Fibroblast of lung (primary cell): Measurements from ENCODE around the gene SLC38A10. TPM values are rescaled to one million over a fixed set of nuclear protein-coding genes. Genes with fewer than 3 reads are reported as not detected.

Experiments
- DNase-seq, 2 donors: peaks; one replicate each; pipeline versions ENCODE4 v3.0.0 to v3.0.0-alpha.2; 2010; ENCODE audit warnings: low read depth in 2 of 2
- H2AFZ ChIP-seq: 2 replicates; pipeline ENCODE4 v1.5.1; 2012; ENCODE audit warnings: low read length, control low read depth, inconsistent platforms
- H3K27ac ChIP-seq: 2 replicates; pipeline ENCODE4 v1.5.1; 2011; ENCODE audit warnings: low read length, control low read depth; ENCODE audit not compliant: insufficient read depth
- H3K27me3 ChIP-seq: 2 replicates; pipeline ENCODE4 v1.5.1; 2011; ENCODE audit warnings: mild to moderate bottlenecking, low read length; ENCODE audit not compliant: control insufficient read depth, insufficient read depth
- H3K36me3 ChIP-seq: 2 replicates; pipeline ENCODE4 v1.5.1; 2011; ENCODE audit warnings: low read length; ENCODE audit not compliant: control insufficient read depth, insufficient read depth
- H3K4me1 ChIP-seq: 2 replicates; pipeline ENCODE4 v1.5.1; 2011; ENCODE audit warnings: low read length; ENCODE audit not compliant: control insufficient read depth, insufficient read depth; ENCODE audit errors: extremely low read depth
- H3K4me2 ChIP-seq: 2 replicates; pipeline ENCODE4 v1.5.1; 2011; ENCODE audit warnings: low read length, control low read depth; ENCODE audit not compliant: insufficient read depth; ENCODE audit errors: extremely low read depth
- H3K4me3 ChIP-seq, 4 experiments: fragments of 200-600 bp in 1 of 4; sonication (generic) in 1 of 4; replicated peaks in 1 of 4; 2 replicates each; pipeline ENCODE4 v1.5.1; 2011 to 2016; ENCODE audit warnings: low read length in 4 of 4, low read depth in 3 of 4, mild to moderate bottlenecking in 3 of 4, control low read depth in 2 of 4, inconsistent platforms in 1 of 4, mixed read lengths in 1 of 4; ENCODE audit not compliant: insufficient read depth in 1 of 4; ENCODE audit errors: control extremely low read depth in 1 of 4
- H3K79me2 ChIP-seq: 2 replicates; pipeline ENCODE4 v1.5.1; 2012; ENCODE audit warnings: mild to moderate bottlenecking, low read length, inconsistent platforms; ENCODE audit not compliant: control insufficient read depth, insufficient read depth
- H3K9ac ChIP-seq: 2 replicates; pipeline ENCODE4 v1.5.1; 2011; ENCODE audit warnings: mild to moderate bottlenecking, low read length, control low read depth; ENCODE audit not compliant: insufficient read depth
- H3K9me3 ChIP-seq: 2 replicates; pipeline ENCODE4 v1.5.1; 2012; ENCODE audit warnings: low read depth, low read length; ENCODE audit not compliant: control insufficient read depth, insufficient read depth
- H4K20me1 ChIP-seq: 2 replicates; pipeline ENCODE4 v1.5.1; 2011; ENCODE audit warnings: low read length; ENCODE audit not compliant: control insufficient read depth, insufficient read depth; ENCODE audit errors: extremely low read depth
- CTCF ChIP-seq, 2 donors: IDR thresholded peaks in 1 of 2; conservative IDR thresholded peaks in 1 of 2; 1 replicate in 1 of 2; 2 replicates in 1 of 2; pipeline ENCODE4 v1.5.1; 2011 to 2012; ENCODE audit warnings: low read length in 2 of 2, control low read depth in 1 of 2, inconsistent platforms in 1 of 2, low read depth in 1 of 2, mild to moderate bottlenecking in 1 of 2
- EZH2 ChIP-seq: IDR thresholded peaks from 2 replicates; pipeline ENCODE4 v1.5.1; 2012; ENCODE audit warnings: low read length, control low read depth, mild to moderate bottlenecking; ENCODE audit errors: missing control alignments
- polyA plus RNA-seq, 2 donors: library from polyadenylated mRNA; depleted of rRNA in 1 of 2; stranded (reverse) in 1 of 2; unstranded in 1 of 2; fragments of >200 nt; gene quantifications; 2 replicates each; pipeline ENCODE4 v1.2.1, GENCODE V29; 2011 to 2012; ENCODE audit warnings: missing spikeins in 1 of 2
- total RNA-seq: library from RNA; depleted of rRNA; stranded (reverse); fragments of >200 nt; gene quantifications from 2 replicates; pipeline ENCODE4 v1.2.1, GENCODE V29; 2014

Gene SLC38A10
- total and polyA plus RNA-seq, 2 donors (not counting 1 experiment from before 2014, with no cell fraction given) = 23.6 to 53.2 TPM

GRCh38 chr17:81260171-81260570 is 34.9 kb downstream of the SLC38A10 start:
- H3K27me3 ChIP-seq = no peaks in the 10 kb centered on the region
- no peak overlapping the region for H2AFZ ChIP-seq
- H3K79me2 ChIP-seq = no peaks in the 10 kb centered on the region
- no peak for DNase-seq
- no peaks in the 10 kb centered on the region for H3K9me3 ChIP-seq
- no peak overlapping the region for H3K4me2 ChIP-seq
- no peak overlapping the region for H3K27ac ChIP-seq
- no peak overlapping the region for H3K9ac ChIP-seq
- no peaks in the 10 kb centered on the region for H4K20me1 ChIP-seq
- H3K4me3 ChIP-seq = no peak overlapping the region
- H3K36me3 ChIP-seq = peaks cover 32% of the 10 kb centered on the region
- H3K4me1 ChIP-seq = no peaks in the 10 kb centered on the region
- TF ChIP-seq EZH2 (no peak), CTCF (conservative IDR thresholded peaks at IDR 0.05 in 1 of 2, IDR thresholded peaks at IDR 0.05 in 1 of 2; ENCODE audit: low read depth in 1 of 2, low read length in 2 of 2) (no peak)

GRCh38 chr17:81259058-81259605 is 36.0 kb downstream of the SLC38A10 start:
- H2AFZ ChIP-seq = no peak overlapping the region
- H3K4me2 ChIP-seq = no peak overlapping the region
- TF ChIP-seq CTCF (conservative IDR thresholded peaks at IDR 0.05 in 1 of 2, IDR thresholded peaks at IDR 0.05 in 1 of 2; ENCODE audit: low read depth in 1 of 2, low read length in 2 of 2) (no peak), EZH2 (no peak)
- H4K20me1 ChIP-seq = no peaks in the 10 kb centered on the region
- no peaks in the 10 kb centered on the region for H3K4me1 ChIP-seq
- no peak overlapping the region for H3K9ac ChIP-seq
- H3K27me3 ChIP-seq = no peaks in the 10 kb centered on the region
- no peak for DNase-seq
- no peaks in the 10 kb centered on the region for H3K79me2 ChIP-seq
- H3K4me3 ChIP-seq = no peak overlapping the region
- H3K9me3 ChIP-seq = no peaks in the 10 kb centered on the region
- peaks cover 27% of the 10 kb centered on the region for H3K36me3 ChIP-seq
- no peak overlapping the region for H3K27ac ChIP-seq

GRCh38 chr17:81258292-81258691 is 36.8 kb downstream of the SLC38A10 start:
- TF ChIP-seq EZH2 (no peak), CTCF (conservative IDR thresholded peaks at IDR 0.05 in 1 of 2, IDR thresholded peaks at IDR 0.05 in 1 of 2; ENCODE audit: low read depth in 1 of 2, low read length in 2 of 2) (peak in 1 of 2 donors; percentile 10)
- Histone ChIP-seq H3K27ac (no peak overlapping the region), H3K4me2 (no peak overlapping the region), H3K4me1 (no peaks in the 10 kb centered on the region), H3K9ac (no peak overlapping the region), H2AFZ (no peak overlapping the region), H3K27me3 (no peaks in the 10 kb centered on the region), H3K79me2 (peaks cover 6% of the 10 kb centered on the region), H3K4me3 (no peak overlapping the region), H3K36me3 (peaks cover 22% of the 10 kb centered on the region), H3K9me3 (no peaks in the 10 kb centered on the region), H4K20me1 (no peaks in the 10 kb centered on the region)
- no peak for DNase-seq
